Hindlimb muscle (tissue), 1 donor: Measurements from ENCODE around the gene COL23A1. TPM values are rescaled to one million over a fixed set of nuclear protein-coding genes. Genes with fewer than 3 reads are reported as not detected.
A peak's percentile ranks its signal among the peaks of the same experiment; 100 is the strongest.

Experiments
- DNase-seq: peaks from one replicate; pipeline ENCODE4 v3.0.0-alpha.2; 2013
- polyA plus RNA-seq: library from polyadenylated mRNA; unstranded; fragments of 120-200 nt; gene quantifications from one replicate; pipeline ENCODE4 v1.2.1, GENCODE V29; 2013; ENCODE audit not compliant: insufficient read length

Gene COL23A1
- polyA plus RNA-seq, result 1.8 TPM

DNA sequence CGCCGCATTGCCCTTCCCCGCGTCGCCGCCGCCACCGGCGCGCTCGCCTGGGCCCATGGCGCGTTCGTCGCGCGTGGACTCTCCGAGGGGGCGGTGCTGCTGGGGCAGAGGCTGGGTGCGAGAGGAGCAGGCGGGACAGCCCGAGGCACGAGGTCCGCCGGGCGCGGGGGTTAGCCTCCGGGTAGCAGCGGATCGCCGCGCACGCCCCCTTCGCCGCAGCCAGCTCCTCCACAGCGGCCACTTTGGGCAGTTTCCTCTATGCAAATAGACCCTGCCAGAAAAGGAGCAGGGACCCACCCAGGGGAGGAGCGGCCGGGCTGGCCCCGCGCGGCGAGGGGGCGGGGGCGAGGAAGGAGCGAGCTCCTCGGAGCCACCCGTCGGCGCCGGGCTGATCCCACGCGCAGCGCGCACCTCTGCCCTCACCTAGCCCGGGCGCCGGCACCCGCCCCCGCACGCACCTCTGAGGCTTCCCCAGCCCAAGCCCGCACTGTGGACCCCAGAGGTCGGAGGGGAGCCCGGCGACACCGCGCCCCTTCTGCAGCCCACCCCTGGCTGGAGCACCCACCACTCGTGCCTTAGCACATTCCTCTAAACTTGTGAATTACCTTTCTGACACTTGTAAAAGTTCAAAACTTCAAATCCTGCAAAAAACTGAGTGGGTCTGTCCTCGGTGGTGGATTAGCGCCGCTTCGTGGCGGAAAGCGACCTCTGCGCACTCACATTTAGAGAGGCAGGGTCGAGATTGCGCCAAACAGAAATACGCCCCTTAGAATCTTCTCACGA lies at the start of gene COL23A1:
COL23A1 (minus strand) TSS at position 253 of the 783 bp plus-strand sequence.
- peak; percentile 67 for DNase-seq

- DNase-seq, result no peak
Measured at GRCh38 chr5:178637356-178638074, 47.3 kb upstream of the COL23A1 start.

DNA sequence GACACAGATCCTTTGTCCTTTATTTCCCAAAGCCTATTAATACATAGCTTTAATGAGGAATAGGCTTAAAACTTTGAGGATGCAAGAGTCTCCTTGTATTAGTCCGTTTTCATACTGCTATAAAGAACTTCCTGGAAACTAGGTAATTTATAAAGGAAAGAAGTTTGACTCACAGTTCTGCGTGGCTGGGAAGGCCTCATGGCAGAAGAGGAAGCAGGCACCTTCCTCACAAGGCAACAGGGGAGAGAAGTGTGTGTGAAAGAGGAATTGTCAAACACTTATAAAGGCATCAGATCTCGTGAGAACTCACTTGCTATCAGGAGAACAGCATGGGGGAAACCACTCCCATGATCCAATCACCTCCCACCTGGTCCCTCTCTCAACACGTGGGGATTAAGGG lies 42.1 kb upstream of the COL23A1 start:
- DNase-seq, result no peak

- no peak for DNase-seq
Measured at GRCh38 chr5:178630951-178631350, 40.8 kb upstream of the COL23A1 start.

GRCh38 chr5:178630475-178630930 lies 40.3 kb upstream of the COL23A1 start:
- no peak for DNase-seq

GRCh38 chr5:178627259-178627598 lies 37.0 kb upstream of the COL23A1 start:
- DNase-seq, result no peak

DNA sequence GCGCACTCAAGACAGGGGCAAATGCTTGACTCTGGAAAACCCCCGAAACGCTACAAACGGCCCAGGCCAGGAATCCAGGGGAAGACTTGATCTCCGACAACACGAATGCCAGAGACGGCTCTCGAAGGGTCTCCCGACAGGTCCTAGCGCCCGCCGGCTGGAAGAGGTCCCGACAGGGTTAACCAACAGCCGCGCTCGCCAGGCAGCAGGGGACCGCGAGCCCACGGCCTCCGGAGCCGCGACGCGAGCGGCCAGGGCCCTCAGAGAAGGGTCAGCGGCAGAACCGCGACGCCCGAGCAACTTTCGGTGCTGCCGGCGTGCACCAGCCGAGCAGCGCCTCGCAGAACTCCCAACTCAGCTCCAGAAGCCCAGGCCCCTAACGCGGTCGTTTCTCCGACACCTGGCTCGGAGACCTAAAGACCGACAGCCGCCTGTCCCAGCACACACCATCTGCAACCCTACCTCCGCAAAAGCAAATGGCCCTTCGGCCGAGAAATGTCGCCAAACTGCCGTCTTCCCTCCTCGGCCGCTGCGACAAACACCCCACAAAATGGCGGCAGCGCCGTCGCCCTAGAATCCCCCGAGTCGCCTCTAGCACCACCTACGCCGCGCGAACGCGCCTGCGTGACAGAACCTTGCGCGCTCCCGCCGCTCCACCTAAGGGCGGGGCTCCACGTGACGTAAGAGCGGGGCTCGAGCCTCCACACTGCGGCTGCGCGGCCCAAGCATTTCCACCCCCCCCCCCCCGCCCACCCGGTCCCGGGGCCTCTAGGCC lies 36.5 kb upstream of the COL23A1 start, which contains the start of gene CLK4:
CLK4 (minus strand) TSS at position 567 of the 775 bp plus-strand sequence. CDS start 3,634 bp downstream, outside the sequence.
- peak; percentile 97 for DNase-seq

DNA sequence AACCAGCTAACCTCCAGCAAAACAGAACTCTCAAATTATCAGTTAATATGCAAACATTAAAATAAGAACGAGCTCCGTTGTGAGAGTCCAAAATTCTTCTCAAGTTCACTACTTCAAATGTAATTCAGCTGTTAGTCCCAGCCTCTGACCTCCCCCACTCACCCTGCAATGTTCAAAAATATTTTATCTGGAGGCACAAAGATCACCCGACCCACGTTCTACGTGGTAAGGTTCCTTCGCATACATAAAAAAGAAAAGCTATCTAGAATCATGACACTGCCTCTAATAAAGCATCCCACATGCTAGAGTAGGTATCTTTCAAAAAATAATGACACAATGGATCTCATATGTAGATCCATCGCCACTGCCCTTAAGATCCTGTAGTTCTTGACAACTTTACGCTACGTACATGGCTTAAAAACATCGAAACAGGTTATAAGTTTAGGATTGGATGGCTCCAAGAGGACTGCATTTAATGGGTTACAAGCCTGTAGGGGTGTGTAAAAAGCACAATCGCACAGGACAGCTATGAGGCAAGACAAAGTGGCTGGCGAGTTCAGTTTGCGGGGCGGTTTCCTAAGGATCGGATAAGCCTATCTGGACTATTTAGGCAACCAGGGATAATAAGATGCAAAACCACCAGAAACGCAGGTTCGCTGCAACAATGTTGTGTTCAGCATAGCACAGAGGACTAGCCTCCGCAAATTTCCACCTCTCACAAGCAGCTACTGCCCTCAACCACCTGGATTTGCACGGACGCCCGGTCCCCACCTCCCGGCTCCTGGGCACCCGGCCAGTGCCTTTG lies 35.7 kb upstream of the COL23A1 start:
- DNase-seq, result no peak

DNA sequence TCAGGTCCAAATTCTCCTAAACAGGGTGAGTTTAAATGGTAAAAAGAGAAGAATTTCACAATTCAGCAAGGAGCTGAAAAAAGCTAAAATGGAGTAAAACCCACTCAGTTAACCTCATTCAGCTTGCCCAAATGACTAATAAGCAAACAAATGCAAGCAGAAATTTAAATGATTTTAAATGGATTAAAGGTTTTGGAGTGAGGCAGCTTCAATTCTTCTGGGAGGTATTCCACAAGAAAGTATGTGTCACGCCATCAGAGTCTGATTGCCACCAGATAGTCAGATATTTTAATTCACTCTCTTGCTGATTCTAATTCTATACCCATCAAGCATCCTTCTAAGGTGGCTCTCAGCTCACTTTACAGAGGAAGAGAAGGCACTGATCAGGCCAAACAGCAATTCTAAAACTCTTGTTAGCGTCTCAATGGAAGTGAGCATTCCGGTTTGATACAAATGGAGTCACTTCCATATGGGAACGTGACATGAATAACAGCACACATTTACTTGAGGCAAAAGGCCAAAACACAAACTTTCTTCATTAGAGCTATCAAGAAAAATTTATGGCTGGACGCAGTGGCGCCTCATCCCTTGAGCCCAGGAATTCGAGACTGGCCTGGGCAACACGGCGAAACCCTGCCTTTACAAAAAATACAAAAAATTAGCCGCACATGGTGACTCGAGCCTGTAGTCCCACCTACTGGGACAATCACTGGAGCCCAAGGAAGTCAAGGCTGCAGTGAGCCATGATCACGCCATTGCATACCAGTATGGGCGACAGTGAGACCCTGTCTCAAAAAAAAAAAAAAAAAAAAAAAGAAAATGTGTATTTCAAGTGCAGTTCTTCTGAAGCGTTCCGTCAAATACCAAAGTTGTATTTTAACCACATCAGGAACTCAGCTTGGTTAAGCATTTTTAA lies 34.7 kb upstream of the COL23A1 start:
- DNase-seq, result no peak

GRCh38 chr5:178622679-178623247 lies 32.6 kb upstream of the COL23A1 start:
- no peak for DNase-seq

DNA sequence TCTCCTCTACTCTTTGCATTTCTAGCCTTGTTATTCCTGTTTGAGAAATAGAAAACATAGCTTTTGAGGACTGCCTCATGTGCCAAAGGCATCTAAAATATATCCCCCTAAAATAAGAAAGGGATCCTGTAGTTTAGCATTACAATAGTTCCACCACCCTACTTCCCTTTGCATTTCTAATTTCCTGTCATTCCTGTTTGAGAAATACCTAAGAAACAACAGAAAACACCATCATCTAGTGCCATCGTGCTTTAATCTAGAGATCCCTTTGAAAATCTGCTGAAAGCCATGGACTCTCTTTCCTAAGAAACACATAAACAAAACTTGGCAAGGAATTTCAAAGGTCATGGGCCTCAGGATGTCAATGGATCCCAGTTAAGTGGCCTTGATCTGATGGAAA lies 29.2 kb upstream of the COL23A1 start:
- DNase-seq, result no peak

DNA sequence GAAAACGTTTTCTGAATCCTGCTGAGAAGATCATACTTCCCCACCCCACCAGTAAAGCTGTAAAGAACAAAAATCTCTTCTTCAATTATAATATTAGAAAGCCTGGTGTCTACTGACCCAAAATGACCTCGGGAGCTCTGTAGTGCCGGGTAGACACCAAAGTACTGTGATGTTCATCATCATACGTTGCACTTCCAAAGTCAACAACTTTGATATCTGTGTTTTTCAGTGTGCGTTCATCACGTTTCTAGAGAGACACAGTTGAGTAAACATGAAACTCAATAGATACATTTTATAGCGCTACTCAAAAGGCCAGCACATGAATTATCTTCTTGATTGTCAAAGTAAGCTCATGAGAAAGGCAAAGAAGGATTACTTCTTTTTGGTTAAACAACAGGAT lies 22.1 kb upstream of the COL23A1 start:
- DNase-seq, result no peak

- no peak for DNase-seq
Measured at GRCh38 chr5:178606269-178606668, 16.1 kb upstream of the COL23A1 start.

DNA sequence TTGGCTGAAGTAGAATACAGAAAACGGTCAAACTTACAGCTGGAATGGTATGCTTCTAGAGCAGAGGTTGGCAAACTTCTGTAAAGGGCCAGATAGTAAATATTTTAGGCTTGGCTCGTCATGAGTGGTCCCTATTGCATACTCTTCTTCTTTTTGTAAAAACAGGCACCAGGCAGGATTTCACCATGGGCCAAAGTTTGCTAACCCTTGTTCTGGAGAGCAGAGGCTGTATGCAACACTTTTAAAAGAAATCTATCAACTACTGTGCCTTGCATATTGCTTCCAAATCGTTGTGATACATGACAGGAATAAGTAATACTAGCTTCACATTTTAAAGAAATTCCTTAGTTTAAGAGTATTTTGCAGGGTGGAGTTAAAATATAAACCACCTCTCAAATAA lies 15.6 kb upstream of the COL23A1 start:
- DNase-seq, result no peak

DNA sequence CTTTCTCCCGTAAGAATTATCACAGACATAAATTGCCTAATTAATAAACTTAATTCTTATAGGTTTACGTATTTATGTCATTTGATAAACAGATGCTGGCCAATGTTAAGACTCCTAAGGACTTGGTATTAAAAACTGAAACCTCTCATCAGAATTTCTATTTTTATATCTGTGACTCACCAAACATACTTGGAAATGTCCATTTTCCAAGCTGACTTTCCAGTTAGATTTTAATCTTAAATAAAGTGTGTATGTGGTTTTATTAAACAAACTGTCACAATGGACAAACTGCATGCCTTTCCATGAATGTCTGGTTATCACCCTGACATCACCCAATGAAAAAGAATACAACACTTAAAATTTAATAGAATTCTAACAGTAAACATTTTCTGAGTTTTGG lies 12.6 kb upstream of the COL23A1 start:
- DNase-seq, result no peak

- DNase-seq, result no peak
Measured at GRCh38 chr5:178595750-178596149, 5.6 kb upstream of the COL23A1 start.

GRCh38 chr5:178595150-178595549 lies 5.0 kb upstream of the COL23A1 start:
- no peak for DNase-seq

DNA sequence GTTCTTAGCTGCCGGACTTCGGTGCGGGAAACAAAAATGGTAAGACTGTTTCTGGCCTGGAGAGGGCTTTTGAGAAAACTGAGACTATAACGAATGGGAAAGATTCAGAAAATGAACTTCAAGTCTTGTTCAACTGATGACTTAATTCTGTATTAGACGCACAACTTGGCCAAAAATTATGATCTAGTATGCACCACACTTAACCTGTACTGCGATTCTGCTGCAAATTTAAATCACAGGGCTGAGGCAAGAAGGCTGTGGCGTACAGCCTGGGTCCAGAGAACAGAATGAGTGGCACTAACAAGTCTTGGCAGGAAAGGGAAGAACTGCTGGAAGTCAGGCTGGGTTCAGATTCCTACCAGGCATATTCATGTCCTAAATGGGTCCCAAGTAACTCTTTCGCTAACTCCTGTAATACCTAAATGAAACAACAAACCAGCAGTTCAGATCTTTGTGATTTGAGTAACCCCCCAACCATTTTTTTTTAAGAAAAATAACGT lies 781 bp upstream of the COL23A1 start:
- no peak for DNase-seq

DNA sequence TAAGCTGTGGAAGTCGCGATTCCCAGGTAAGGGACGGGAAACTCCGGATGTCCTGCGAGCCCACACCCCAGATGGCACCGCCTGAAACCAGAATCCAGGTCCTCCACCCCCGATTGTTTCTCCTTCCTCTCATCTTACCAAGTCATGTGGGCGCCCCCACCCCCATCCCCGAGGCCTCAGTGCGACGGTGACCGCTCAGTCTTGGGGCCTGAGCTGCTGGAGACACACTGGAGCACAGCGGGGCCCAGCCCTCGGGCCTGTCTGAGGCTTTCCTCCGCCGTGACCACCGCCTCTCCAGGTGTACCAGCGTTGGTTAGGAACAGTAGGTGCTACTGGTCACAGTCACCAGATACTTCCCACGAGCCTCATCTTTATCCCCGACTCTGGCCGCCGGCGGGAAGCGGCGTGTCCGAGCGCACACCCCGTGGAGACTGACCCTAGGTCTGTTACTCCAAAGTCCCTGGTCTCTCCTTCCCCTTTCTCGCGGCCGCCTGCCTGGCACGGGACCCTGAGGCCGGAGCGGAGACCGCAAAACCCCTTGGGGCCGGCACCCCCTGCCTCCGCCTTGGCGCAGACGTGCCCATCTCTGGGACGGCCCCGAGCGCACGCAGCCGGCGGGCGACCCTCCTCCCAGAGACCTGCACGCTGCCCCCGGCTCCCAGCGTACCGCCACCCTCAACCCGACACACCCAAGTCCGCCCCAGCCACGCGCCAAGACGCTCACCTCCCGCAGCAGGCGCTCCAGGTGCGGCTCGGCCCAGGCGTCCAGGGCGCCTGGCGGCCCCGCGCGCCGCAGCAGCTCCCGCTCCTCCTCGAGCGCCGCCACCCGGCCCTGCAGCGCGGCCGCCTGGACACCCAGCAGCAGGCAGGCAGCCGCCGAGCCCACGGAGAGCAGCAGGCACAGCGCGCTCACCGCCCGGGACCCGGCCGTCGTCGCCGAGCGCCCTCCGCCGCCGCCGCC lies 733 bp downstream of the COL23A1 start:
- DNase-seq, result no peak
